GM10266 (cell line): ENCODE data around the gene TRIM36.

Experiments
- DNase-seq: peaks from one replicate; pipeline ENCODE4 v3.0.0; 2012; ENCODE audit errors: extremely low spot score
- TF ChIP-seq, protein P1 (sequence below): IDR thresholded peaks from 2 replicates; pipeline ENCODE4 v1.5.1; 2012; ENCODE audit warnings: mild to moderate bottlenecking, low read depth; ENCODE audit not compliant: control insufficient read depth, insufficient read depth; ENCODE audit errors: missing control alignments

The TRIM36 gene

GRCh38 chr5:115136294-115136693 lies 33.4 kb downstream of the TRIM36 start:
- TF ChIP-seq, protein P1, sequence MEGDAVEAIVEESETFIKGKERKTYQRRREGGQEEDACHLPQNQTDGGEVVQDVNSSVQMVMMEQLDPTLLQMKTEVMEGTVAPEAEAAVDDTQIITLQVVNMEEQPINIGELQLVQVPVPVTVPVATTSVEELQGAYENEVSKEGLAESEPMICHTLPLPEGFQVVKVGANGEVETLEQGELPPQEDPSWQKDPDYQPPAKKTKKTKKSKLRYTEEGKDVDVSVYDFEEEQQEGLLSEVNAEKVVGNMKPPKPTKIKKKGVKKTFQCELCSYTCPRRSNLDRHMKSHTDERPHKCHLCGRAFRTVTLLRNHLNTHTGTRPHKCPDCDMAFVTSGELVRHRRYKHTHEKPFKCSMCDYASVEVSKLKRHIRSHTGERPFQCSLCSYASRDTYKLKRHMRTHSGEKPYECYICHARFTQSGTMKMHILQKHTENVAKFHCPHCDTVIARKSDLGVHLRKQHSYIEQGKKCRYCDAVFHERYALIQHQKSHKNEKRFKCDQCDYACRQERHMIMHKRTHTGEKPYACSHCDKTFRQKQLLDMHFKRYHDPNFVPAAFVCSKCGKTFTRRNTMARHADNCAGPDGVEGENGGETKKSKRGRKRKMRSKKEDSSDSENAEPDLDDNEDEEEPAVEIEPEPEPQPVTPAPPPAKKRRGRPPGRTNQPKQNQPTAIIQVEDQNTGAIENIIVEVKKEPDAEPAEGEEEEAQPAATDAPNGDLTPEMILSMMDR, result no peak
- DNase-seq, result no peak

DNA sequence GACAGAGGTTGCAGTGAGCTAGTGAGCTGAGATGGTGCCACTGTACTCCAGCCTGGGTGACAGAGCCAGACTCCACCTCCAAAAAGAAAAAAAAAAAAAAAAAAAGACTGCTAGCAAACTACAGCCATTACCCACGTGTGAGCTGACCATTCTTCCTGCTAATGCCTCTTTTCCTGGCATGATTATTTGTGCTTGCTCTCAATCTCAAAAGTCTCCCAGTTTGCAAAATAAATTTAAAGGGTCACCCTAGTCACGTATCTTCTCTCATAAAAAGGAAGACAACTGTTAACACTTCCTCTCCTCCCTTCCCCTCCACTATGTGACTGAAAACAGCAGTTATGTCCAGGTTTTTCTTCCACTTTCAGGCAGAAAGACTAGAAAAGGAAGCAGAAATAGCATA lies 37.2 kb downstream of the TRIM36 start:
- DNase-seq, result no peak
- TF ChIP-seq, protein P1, result no peak

DNA sequence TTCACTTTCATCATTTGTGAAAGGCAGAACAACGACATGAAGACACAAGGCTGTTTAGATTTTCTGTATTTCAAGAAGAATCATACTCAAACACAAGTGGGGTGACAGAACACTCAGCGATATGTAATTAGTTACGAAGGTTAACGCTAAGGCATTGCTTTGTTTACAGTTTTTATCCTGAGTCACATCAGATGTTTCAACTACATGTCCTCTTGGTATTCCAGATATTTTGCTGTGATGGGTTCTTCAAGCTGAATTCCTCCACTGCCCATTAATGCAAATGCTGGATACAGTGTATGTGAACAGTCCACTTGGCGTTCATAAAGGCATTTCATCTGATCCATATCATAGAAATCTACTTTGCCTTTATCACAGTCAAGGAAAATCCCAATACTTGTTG lies 43.4 kb downstream of the TRIM36 start:
- no peak for DNase-seq
- TF ChIP-seq, protein P1, result no peak

- DNase-seq, result no peak
- TF ChIP-seq, protein P1, result no peak
Observed at GRCh38 chr5:115124741-115125140, 45.0 kb downstream of the TRIM36 start.

DNA sequence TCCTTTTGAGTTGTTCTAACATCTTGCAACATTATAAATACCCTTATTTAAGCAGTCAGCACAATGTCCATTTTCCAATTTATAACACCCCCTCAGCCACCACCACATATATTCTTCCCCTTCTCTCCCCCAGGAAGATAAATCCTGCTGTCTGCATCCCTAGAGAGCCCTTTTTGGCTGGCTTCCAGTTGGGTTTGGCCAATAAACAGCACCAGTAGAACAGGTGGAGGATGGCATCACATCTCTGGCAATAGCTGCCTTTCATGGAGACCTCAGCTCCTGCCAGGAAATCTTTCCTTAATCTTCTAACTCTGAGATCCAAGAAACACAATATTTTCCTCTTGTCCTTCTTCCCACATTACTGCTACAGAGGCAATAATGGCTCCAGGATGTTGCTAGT lies 53.7 kb downstream of the TRIM36 start:
- TF ChIP-seq, protein P1, result no peak
- DNase-seq, result no peak

GRCh38 chr5:115109840-115110239 lies 59.9 kb downstream of the TRIM36 start:
- TF ChIP-seq, protein P1, result no peak
- DNase-seq, result no peak

- TF ChIP-seq, protein P1, result no peak
- no peak for DNase-seq
Observed at GRCh38 chr5:115109356-115109755, 60.4 kb downstream of the TRIM36 start.
